ENCODE measurements around the gene PDCD1LG2.
"Not testable (repeated sequence)": the region's sequence is repeated elsewhere in the genome, so short reads cannot be mapped to it uniquely, and the experiment has no call there.

Gene PDCD1LG2

GRCh38 chr9:5510360-5510931, at the start of gene PDCD1LG2:
Gene PDCD1LG2, plus strand, starts transcription at chr9:5510531. Its CDS starts 12,016 bp downstream, at chr9:5522547.
- no peak for DNase-seq

- DNase-seq = not testable (repeated sequence)
These were observed 45.5 kb upstream of the PDCD1LG2 start for GRCh38 chr9:5464831-5465330.

- DNase-seq = no peak
These were observed 44.3 kb upstream of the PDCD1LG2 start for GRCh38 chr9:5466005-5466404.

GRCh38 chr9:5466766-5467165, 43.6 kb upstream of the PDCD1LG2 start:
- DNase-seq = no peak

- DNase-seq = no peak
These were observed 41.5 kb upstream of the PDCD1LG2 start for GRCh38 chr9:5468850-5469249.

- DNase-seq = no peak
These were observed 40.2 kb upstream of the PDCD1LG2 start for GRCh38 chr9:5470122-5470521.

- no peak for DNase-seq
These were observed 39.5 kb upstream of the PDCD1LG2 start for GRCh38 chr9:5470816-5471215.

GRCh38 chr9:5475611-5476010, 34.7 kb upstream of the PDCD1LG2 start:
- DNase-seq = not testable (repeated sequence)

- no peak for DNase-seq
These were observed 32.1 kb upstream of the PDCD1LG2 start for GRCh38 chr9:5478206-5478605.

- DNase-seq = no peak
These were observed 30.2 kb upstream of the PDCD1LG2 start for GRCh38 chr9:5479994-5480694.

- no peak for DNase-seq
These were observed 29.4 kb upstream of the PDCD1LG2 start for GRCh38 chr9:5480919-5481318.

GRCh38 chr9:5481322-5482040, 28.9 kb upstream of the PDCD1LG2 start:
- no peak for DNase-seq

- no peak for DNase-seq
These were observed 28.1 kb upstream of the PDCD1LG2 start for GRCh38 chr9:5482194-5482593.

GRCh38 chr9:5483306-5483705, 27.0 kb upstream of the PDCD1LG2 start:
- DNase-seq = no peak

GRCh38 chr9:5485378-5486085, 24.8 kb upstream of the PDCD1LG2 start:
- no peak for DNase-seq

- no peak for DNase-seq
These were observed 23.3 kb upstream of the PDCD1LG2 start for GRCh38 chr9:5486988-5487387.

- no peak for DNase-seq
These were observed 21.9 kb upstream of the PDCD1LG2 start for GRCh38 chr9:5488221-5489008.

- no peak for DNase-seq
These were observed 20.5 kb upstream of the PDCD1LG2 start for GRCh38 chr9:5489630-5490490.

GRCh38 chr9:5492965-5493678, 17.2 kb upstream of the PDCD1LG2 start:
- DNase-seq = no peak

- DNase-seq = no peak
These were observed 16.4 kb upstream of the PDCD1LG2 start for GRCh38 chr9:5493679-5494511.

All from DMS79 treated with DMSO at 0.1 percent for 48 hours (cell line).